Measurements from ENCODE around the gene CDC42BPB.

DNA sequence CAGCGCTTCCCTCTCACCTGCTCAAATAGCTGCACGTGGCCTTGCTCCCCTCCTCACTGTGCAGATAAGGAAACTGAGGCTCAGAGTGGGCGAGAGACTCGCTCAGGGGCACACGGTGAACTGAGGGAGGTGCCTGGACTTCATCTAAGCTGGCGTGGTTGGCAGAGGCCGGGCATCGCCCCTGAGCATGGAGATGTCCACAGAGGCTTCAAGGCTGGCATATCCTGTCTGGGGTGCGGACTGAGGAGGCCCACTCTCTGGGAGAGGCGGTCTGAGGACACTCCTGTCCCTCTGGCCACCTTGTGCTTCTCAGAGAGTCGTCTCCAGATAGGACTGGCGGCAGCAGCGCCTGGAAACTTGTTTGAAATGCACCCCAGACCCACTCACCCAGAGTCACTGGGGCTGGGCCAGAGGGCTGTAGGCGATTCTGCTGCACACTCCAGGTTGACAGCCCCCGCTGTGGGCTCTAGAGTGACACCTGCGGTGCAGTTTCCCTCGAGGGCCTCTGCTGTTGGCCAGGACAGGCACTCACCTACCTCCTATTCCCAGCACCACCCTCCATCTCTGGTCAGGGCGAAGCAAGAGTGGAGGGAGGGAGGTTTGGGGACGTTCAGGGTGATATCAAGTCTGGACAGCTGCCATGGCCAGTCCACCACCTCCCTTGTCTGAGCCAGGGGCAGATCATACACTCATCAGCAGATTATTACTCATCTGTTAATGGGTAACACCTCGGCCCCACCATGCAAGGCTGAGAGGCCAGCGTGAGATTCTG is 15.4 kb upstream of the CDC42BPB start:
- TF ChIP-seq, protein P1, sequence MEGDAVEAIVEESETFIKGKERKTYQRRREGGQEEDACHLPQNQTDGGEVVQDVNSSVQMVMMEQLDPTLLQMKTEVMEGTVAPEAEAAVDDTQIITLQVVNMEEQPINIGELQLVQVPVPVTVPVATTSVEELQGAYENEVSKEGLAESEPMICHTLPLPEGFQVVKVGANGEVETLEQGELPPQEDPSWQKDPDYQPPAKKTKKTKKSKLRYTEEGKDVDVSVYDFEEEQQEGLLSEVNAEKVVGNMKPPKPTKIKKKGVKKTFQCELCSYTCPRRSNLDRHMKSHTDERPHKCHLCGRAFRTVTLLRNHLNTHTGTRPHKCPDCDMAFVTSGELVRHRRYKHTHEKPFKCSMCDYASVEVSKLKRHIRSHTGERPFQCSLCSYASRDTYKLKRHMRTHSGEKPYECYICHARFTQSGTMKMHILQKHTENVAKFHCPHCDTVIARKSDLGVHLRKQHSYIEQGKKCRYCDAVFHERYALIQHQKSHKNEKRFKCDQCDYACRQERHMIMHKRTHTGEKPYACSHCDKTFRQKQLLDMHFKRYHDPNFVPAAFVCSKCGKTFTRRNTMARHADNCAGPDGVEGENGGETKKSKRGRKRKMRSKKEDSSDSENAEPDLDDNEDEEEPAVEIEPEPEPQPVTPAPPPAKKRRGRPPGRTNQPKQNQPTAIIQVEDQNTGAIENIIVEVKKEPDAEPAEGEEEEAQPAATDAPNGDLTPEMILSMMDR (IDR thresholded peaks at IDR 0.05), result no peak
- TF ChIP-seq, protein P2, sequence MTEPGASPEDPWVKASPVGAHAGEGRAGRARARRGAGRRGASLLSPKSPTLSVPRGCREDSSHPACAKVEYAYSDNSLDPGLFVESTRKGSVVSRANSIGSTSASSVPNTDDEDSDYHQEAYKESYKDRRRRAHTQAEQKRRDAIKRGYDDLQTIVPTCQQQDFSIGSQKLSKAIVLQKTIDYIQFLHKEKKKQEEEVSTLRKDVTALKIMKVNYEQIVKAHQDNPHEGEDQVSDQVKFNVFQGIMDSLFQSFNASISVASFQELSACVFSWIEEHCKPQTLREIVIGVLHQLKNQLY (CRISPR knock-in tag; IDR thresholded peaks at IDR 0.05), result no peak
- TF ChIP-seq, protein P3, sequence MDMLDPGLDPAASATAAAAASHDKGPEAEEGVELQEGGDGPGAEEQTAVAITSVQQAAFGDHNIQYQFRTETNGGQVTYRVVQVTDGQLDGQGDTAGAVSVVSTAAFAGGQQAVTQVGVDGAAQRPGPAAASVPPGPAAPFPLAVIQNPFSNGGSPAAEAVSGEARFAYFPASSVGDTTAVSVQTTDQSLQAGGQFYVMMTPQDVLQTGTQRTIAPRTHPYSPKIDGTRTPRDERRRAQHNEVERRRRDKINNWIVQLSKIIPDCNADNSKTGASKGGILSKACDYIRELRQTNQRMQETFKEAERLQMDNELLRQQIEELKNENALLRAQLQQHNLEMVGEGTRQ (CRISPR knock-in tag; IDR thresholded peaks at IDR 0.05), result no peak
- TF ChIP-seq, protein P4, sequence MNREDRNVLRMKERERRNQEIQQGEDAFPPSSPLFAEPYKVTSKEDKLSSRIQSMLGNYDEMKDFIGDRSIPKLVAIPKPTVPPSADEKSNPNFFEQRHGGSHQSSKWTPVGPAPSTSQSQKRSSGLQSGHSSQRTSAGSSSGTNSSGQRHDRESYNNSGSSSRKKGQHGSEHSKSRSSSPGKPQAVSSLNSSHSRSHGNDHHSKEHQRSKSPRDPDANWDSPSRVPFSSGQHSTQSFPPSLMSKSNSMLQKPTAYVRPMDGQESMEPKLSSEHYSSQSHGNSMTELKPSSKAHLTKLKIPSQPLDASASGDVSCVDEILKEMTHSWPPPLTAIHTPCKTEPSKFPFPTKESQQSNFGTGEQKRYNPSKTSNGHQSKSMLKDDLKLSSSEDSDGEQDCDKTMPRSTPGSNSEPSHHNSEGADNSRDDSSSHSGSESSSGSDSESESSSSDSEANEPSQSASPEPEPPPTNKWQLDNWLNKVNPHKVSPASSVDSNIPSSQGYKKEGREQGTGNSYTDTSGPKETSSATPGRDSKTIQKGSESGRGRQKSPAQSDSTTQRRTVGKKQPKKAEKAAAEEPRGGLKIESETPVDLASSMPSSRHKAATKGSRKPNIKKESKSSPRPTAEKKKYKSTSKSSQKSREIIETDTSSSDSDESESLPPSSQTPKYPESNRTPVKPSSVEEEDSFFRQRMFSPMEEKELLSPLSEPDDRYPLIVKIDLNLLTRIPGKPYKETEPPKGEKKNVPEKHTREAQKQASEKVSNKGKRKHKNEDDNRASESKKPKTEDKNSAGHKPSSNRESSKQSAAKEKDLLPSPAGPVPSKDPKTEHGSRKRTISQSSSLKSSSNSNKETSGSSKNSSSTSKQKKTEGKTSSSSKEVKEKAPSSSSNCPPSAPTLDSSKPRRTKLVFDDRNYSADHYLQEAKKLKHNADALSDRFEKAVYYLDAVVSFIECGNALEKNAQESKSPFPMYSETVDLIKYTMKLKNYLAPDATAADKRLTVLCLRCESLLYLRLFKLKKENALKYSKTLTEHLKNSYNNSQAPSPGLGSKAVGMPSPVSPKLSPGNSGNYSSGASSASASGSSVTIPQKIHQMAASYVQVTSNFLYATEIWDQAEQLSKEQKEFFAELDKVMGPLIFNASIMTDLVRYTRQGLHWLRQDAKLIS (CRISPR knock-in tag; IDR thresholded peaks at IDR 0.05; ENCODE audit: borderline replicate concordance), result no peak
- no peak for TF ChIP-seq FOXJ3 (CRISPR knock-in tag; IDR thresholded peaks at IDR 0.05; ENCODE audit: borderline replicate concordance)
- TF ChIP-seq, protein P5, sequence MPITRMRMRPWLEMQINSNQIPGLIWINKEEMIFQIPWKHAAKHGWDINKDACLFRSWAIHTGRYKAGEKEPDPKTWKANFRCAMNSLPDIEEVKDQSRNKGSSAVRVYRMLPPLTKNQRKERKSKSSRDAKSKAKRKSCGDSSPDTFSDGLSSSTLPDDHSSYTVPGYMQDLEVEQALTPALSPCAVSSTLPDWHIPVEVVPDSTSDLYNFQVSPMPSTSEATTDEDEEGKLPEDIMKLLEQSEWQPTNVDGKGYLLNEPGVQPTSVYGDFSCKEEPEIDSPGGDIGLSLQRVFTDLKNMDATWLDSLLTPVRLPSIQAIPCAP (CRISPR knock-in tag; IDR thresholded peaks at IDR 0.05), result no peak
- TF ChIP-seq, protein P6, sequence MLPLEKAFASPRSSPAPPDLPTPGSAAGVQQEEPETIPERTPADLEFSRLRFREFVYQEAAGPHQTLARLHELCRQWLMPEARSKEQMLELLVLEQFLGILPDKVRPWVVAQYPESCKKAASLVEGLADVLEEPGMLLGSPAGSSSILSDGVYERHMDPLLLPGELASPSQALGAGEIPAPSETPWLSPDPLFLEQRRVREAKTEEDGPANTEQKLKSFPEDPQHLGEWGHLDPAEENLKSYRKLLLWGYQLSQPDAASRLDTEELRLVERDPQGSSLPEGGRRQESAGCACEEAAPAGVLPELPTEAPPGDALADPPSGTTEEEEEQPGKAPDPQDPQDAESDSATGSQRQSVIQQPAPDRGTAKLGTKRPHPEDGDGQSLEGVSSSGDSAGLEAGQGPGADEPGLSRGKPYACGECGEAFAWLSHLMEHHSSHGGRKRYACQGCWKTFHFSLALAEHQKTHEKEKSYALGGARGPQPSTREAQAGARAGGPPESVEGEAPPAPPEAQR (CRISPR knock-in tag; IDR thresholded peaks at IDR 0.05), result no peak
- TF ChIP-seq OVOL2 (CRISPR knock-in tag; IDR thresholded peaks at IDR 0.05; ENCODE audit: borderline replicate concordance), result no peak

All from WTC11 (cell line).